Body of pancreas (tissue), 4 donors: ENCODE data around the gene PCBP3. TPM values are rescaled to one million over a fixed set of nuclear protein-coding genes. Genes with fewer than 3 reads are reported as not detected.

Experiments
- ATAC-seq: fragments of 150-250 bp; one replicate; pipeline ENCODE4 v1.9.1; 2016
- DNase-seq, 4 donors: peaks; one replicate each; pipeline ENCODE4 v3.0.0-alpha.2; 2019
- H3K27ac ChIP-seq, 4 donors: fragments of 200-600 bp; sonication (generic); 1 replicate in 3 of 4; 2 replicates in 1 of 4; pipeline versions ENCODE4 v1.5.1 to v1.6.1; 2016 to 2019; ENCODE audit warnings: mild to moderate bottlenecking in 1 of 4, mixed read lengths in 1 of 4, moderate library complexity in 1 of 4
- H3K27me3 ChIP-seq, 2 donors: fragments of 200-600 bp; sonication (generic); one replicate each; pipeline ENCODE4 v1.6.0; 2016; ENCODE audit warnings: mild to moderate bottlenecking in 1 of 2
- H3K36me3 ChIP-seq, 2 donors: fragments of 200-600 bp; sonication (generic); replicated peaks in 1 of 2; 2 replicates each; pipeline ENCODE4 v1.5.1; 2016; ENCODE audit warnings: low read depth in 2 of 2; ENCODE audit not compliant: insufficient read depth in 1 of 2
- H3K4me1 ChIP-seq: fragments of 200-600 bp; sonication (generic); one replicate; pipeline ENCODE4 v1.6.0; 2016
- H3K4me3 ChIP-seq, 2 donors: fragments of 200-600 bp; sonication (generic); 1 replicate in 1 of 2; 2 replicates in 1 of 2; pipeline ENCODE4 v1.5.1; 2016 to 2019
- H3K9me3 ChIP-seq, 3 donors: fragments of 200-600 bp; sonication (generic); 1 replicate in 2 of 3; 2 replicates in 1 of 3; pipeline ENCODE4 v1.5.1; 2016
- POLR2A ChIP-seq, 3 donors: fragments of 450-650 bp; IDR thresholded peaks; one replicate each; pipeline ENCODE4 v1.6.1; 2016; ENCODE audit warnings: antibody characterized with exemption in 3 of 3, mild to moderate bottlenecking in 2 of 3
- WGBS, 2 donors: methylation state at CpG; one replicate each; pipeline ENCODE4 v1.1.5; 2017; 5-methylcytosine and 5-hydroxymethylcytosine counted together
- intact Hi-C: fragments of 100-400 bp; cut with DNase I; formaldehyde crosslinking; loops from one replicate; pipeline ENCODE4 v1.15.1; 2023
- total RNA-seq, 2 donors: library from RNA; depleted of rRNA; stranded (reverse); fragments of >200 nt; gene quantifications; one replicate each; pipeline ENCODE4 v1.1.0, GENCODE V29; 2016
- TF ChIP-seq, protein P1 (sequence below), 7 experiments: fragments of 450-650 bp in 4 of 7; fragments of 200-600 bp in 3 of 7; sonication (generic) in 3 of 7; IDR thresholded peaks; one replicate each; pipeline ENCODE4 v1.5.1; 2016 to 2019; ENCODE audit warnings: antibody characterized with exemption in 7 of 7

The PCBP3 gene
- total RNA-seq, 2 donors from 2014 or later: 1.3 to 4.6 TPM

GRCh38 chr21:45836268-45836655 is 192.7 kb downstream of the PCBP3 start:
- H3K27me3 ChIP-seq: no peaks in the 10 kb centered on the region
- H3K9me3 ChIP-seq: peaks cover 0 to 9% (median 0%) of the 10 kb centered on the region in 3 donors
- intact Hi-C loops: no loop called here
- TF ChIP-seq, protein P1, sequence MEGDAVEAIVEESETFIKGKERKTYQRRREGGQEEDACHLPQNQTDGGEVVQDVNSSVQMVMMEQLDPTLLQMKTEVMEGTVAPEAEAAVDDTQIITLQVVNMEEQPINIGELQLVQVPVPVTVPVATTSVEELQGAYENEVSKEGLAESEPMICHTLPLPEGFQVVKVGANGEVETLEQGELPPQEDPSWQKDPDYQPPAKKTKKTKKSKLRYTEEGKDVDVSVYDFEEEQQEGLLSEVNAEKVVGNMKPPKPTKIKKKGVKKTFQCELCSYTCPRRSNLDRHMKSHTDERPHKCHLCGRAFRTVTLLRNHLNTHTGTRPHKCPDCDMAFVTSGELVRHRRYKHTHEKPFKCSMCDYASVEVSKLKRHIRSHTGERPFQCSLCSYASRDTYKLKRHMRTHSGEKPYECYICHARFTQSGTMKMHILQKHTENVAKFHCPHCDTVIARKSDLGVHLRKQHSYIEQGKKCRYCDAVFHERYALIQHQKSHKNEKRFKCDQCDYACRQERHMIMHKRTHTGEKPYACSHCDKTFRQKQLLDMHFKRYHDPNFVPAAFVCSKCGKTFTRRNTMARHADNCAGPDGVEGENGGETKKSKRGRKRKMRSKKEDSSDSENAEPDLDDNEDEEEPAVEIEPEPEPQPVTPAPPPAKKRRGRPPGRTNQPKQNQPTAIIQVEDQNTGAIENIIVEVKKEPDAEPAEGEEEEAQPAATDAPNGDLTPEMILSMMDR (IDR thresholded peaks at IDR 0.05): no peak
- TF ChIP-seq POLR2A (IDR thresholded peaks at IDR 0.05): no peak
- no peak overlapping the region for H3K4me3 ChIP-seq
- ATAC-seq: no peak
- no peak for DNase-seq
- H3K4me1 ChIP-seq: no peaks in the 10 kb centered on the region
- H3K27ac ChIP-seq: no peak overlapping the region
- no peaks in the 10 kb centered on the region for H3K36me3 ChIP-seq
- WGBS, 2 donors: 77 to 79% methylated on average over 13 of the region's 13 CpGs

DNA sequence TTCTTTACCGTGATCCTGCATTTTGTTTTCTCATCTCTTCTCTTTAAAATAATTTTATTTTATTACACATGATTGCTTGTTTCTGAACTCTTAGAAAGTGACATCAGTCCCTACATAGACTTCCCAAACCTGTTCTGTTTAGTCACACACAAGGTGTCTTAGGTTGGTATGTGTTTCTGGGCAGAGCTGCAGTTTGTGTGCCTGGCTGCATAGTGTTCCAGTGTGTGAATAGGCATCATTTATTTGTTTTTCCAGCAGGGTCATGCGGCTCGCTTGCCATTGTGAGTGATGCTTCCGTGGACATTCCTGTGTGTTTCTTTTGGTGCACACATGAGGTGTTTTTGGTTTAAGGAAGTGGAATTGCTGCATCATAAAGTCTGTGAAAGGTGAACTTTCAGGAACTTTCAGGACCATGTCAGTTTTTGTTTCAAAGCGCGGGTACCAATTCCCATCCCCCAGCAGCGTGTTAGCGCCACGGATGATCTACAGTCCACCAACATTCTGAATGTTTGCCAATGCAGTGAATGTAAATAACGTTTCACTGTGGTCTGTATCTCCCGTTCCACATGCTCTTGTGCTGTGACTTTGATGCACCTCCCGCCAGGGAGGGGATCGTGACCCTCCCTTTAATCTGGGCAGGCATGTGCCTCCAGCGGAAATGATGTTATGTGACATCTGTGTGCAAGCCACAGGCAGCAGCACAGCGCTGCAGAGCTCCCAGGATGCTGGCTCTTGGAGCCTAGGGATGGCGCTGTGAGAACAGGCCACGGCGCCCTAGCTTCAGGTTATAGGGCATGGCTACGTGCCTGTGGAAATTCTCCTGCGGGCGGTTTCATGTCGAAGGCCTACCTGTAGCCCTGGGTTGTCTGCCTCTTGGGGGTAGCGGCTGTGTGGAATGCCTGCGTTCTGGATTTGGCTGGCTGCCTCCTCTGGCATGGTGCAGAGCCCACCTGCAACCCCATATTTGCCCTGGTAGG is 193.5 kb downstream of the PCBP3 start:
- Histone ChIP-seq H3K4me3 (no peak overlapping the region), H3K36me3 (no peaks in the 10 kb centered on the region), H3K27me3 (no peaks in the 10 kb centered on the region), H3K9me3 (peaks cover 0 to 15% (median 0%) of the 10 kb centered on the region in 3 donors), H3K27ac (no peak overlapping the region), H3K4me1 (no peaks in the 10 kb centered on the region)
- WGBS, 2 donors: 72 to 75% methylated on average over 15 to 24 of the region's 24 CpGs
- ATAC-seq (no peak), DNase-seq (no peak)
- intact Hi-C loops: no loop called here
- TF ChIP-seq POLR2A (IDR thresholded peaks at IDR 0.05): no peak
- TF ChIP-seq, protein P1 (IDR thresholded peaks at IDR 0.05): no peak

DNA sequence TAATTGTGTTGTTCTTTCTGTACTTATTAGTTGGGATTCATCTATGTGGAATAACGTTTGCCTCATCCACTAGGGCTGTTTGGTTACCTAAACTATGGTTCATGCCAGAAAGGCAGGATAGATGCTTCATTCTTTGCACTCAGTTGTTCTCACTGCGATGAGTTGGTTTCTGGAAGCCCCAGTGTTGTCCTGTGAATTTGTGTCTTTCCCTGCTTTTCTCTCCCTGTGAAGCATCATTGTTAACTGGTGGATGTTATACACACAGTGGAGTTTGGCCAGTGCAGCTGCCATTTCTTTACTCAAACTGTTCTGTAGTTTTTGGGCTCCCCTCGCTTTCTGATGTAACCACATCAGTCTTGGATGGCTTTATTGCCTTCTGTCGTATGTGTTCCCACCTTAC is 194.4 kb downstream of the PCBP3 start:
- no peak for DNase-seq
- Histone ChIP-seq H3K36me3 (no peaks in the 10 kb centered on the region), H3K9me3 (peaks cover 0 to 15% (median 0%) of the 10 kb centered on the region in 3 donors), H3K27me3 (no peaks in the 10 kb centered on the region), H3K4me3 (no peak overlapping the region), H3K27ac (no peak overlapping the region), H3K4me1 (no peaks in the 10 kb centered on the region)
- no peak for ATAC-seq
- TF ChIP-seq, protein P1 (IDR thresholded peaks at IDR 0.05): no peak
- no peak for TF ChIP-seq POLR2A (IDR thresholded peaks at IDR 0.05)
- intact Hi-C loops: no loop called here
- WGBS, 2 donors: 73 to 77% methylated on average over 4 of the region's 4 CpGs

DNA sequence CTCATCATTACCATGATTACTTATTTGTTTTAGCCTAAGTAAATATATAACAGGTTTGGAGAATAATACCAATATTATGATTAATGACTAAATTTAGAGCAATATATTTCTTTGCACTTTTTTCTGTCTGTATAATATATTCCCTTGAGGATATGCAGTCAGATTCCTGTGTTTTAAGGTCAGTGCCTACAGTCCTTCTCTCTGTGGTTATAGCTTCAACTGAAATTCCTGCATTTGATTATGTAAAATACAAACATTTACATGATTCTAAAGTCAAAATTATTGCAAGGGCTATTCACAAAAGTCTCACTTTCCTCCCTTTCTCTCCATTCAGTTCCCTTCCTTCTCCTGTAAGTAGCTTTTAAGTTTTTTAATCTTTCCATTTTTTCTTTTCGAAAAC is 195.1 kb downstream of the PCBP3 start:
- intact Hi-C loops: no loop called here
- no peaks in the 10 kb centered on the region for H3K27me3 ChIP-seq
- TF ChIP-seq POLR2A (IDR thresholded peaks at IDR 0.05): no peak
- TF ChIP-seq, protein P1 (IDR thresholded peaks at IDR 0.05): no peak
- ATAC-seq: no peak
- H3K4me3 ChIP-seq: no peak overlapping the region
- no peak for DNase-seq
- H3K4me1 ChIP-seq: no peaks in the 10 kb centered on the region
- no peak overlapping the region for H3K27ac ChIP-seq
- no peaks in the 10 kb centered on the region for H3K36me3 ChIP-seq
- peaks cover 0 to 15% (median 0%) of the 10 kb centered on the region in 3 donors for H3K9me3 ChIP-seq
- 95% methylated on average over 1 of the region's 1 CpG for WGBS, 2 donors
